Measurements from ENCODE around the gene SCFD1. TPM values are rescaled to one million over a fixed set of nuclear protein-coding genes. Genes with fewer than 3 reads are reported as not detected.

SCFD1 gene
- total RNA-seq, 1 experiment from 2014 or later = 50.5 TPM

DNA sequence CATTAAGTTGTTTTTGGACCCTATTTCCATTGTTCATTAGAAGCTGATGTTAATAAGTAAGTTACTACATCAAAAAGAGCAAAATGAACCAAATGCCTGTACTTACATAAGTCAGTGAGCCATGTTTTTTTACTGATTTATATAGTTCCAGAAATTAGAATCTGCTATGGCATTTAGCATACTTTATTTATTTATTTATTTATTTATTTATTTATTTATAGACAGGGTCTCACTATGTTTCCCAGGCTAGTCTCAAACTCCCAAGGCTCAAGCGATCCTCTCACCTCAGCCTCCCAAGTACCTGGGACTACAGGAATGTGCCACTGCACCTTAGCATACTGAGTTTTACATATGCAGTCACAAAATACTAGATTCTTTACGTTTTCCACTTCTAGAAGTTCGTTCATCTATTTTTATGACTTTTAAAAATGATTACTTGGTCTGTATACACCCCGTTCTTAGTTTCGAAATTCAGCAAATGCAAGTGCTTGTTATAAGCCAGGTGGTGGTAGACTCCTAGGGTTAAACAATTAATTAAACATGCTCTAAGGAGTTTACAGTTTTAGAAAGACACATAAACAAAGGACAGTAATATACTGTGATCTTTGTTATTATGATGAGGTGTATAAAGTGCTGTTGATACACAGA is 69.8 kb downstream of the SCFD1 start:
- Mint-ChIP-seq H3K9me3 (ENCODE audit: low read depth, unreplicated experiment) (no peaks in the 10 kb centered on the region), H3K4me3 (ENCODE audit: low read depth, unreplicated experiment) (no peak overlapping the region), H3K36me3 (ENCODE audit: insufficient read depth, unreplicated experiment) (no peaks in the 10 kb centered on the region), H3K27ac (ENCODE audit: unreplicated experiment) (no peak overlapping the region), H3K27me3 (ENCODE audit: unreplicated experiment) (no peaks in the 10 kb centered on the region), H3K4me1 (ENCODE audit: low read depth, unreplicated experiment) (no peaks in the 10 kb centered on the region)
- no TSS peak for BruUV-seq (replicated peaks)
- DNase-seq = no peak
- CTCF ChIA-PET = no interaction called here
- TF ChIP-seq, protein P1, sequence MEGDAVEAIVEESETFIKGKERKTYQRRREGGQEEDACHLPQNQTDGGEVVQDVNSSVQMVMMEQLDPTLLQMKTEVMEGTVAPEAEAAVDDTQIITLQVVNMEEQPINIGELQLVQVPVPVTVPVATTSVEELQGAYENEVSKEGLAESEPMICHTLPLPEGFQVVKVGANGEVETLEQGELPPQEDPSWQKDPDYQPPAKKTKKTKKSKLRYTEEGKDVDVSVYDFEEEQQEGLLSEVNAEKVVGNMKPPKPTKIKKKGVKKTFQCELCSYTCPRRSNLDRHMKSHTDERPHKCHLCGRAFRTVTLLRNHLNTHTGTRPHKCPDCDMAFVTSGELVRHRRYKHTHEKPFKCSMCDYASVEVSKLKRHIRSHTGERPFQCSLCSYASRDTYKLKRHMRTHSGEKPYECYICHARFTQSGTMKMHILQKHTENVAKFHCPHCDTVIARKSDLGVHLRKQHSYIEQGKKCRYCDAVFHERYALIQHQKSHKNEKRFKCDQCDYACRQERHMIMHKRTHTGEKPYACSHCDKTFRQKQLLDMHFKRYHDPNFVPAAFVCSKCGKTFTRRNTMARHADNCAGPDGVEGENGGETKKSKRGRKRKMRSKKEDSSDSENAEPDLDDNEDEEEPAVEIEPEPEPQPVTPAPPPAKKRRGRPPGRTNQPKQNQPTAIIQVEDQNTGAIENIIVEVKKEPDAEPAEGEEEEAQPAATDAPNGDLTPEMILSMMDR (IDR thresholded peaks at IDR 0.05; ENCODE audit: unreplicated experiment) = no peak
- intact Hi-C loops (cut with micrococcal nuclease; ENCODE audit: unreplicated experiment) = loop anchor here (5.0 kb wide), 1 partner anchor 275 kb away; no protein-coding TSS in a partner anchor

DNA sequence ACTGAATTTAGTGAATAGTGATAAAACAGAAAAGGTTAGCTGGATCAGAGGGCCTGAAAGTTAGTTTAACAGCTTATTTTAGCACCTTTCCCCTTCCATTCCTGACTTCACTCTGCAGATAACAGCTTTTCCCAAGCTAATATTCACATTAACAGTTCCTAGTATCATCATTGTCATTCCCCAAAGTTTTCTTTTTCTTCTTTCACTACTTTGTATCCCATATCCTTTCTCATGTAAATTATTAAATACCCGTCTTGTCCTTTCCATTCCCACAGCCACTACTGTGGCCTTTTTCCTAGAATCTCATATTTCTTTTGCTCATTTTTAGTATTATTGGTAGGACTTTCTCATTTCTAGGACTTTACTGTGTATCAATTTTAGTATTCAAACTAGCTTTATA is 70.5 kb downstream of the SCFD1 start:
- no peak overlapping the region for H3K4me3 Mint-ChIP-seq (ENCODE audit: low read depth, unreplicated experiment)
- no peaks in the 10 kb centered on the region for H3K36me3 Mint-ChIP-seq (ENCODE audit: insufficient read depth, unreplicated experiment)
- CTCF ChIA-PET = no interaction called here

DNA sequence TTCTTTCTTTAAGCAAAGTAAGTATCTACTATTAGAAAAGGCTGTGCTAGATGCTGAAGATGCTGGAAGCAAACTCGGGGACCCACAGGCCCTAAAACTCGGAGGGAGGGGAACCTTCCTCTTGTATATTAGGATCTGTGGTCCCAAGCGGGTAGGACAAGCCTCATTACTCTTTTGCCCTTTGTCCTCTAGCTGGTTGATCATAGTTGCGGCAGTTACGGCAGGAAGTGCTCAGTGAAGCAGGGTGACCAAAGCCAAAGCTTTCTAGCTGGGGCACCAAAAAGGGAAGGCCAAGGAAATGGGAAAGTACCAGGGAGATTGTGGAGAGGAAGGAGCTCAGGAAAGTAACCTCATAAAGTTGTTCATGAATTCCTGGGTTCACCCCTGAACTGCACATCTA is 76.3 kb downstream of the SCFD1 start:
- Mint-ChIP-seq H3K9me3 (ENCODE audit: low read depth, unreplicated experiment) (no peaks in the 10 kb centered on the region), H3K4me1 (ENCODE audit: low read depth, unreplicated experiment) (no peaks in the 10 kb centered on the region), H3K36me3 (ENCODE audit: insufficient read depth, unreplicated experiment) (peaks cover 3% of the 10 kb centered on the region), H3K4me3 (ENCODE audit: low read depth, unreplicated experiment) (no peak overlapping the region), H3K27me3 (ENCODE audit: unreplicated experiment) (no peaks in the 10 kb centered on the region), H3K27ac (ENCODE audit: unreplicated experiment) (no peak overlapping the region)
- intact Hi-C loops (cut with micrococcal nuclease; ENCODE audit: unreplicated experiment) = no loop called here
- CTCF ChIA-PET = no interaction called here
- BruUV-seq (replicated peaks) = no TSS peak
- no peak for DNase-seq
- TF ChIP-seq, protein P1 (IDR thresholded peaks at IDR 0.05; ENCODE audit: unreplicated experiment) = no peak

More for the DNA sequence above, 70.5 kb downstream of the SCFD1 start:
- no peaks in the 10 kb centered on the region for H3K27me3 Mint-ChIP-seq (ENCODE audit: unreplicated experiment)
- TF ChIP-seq, protein P1 (IDR thresholded peaks at IDR 0.05; ENCODE audit: unreplicated experiment) = no peak
- no peak overlapping the region for H3K27ac Mint-ChIP-seq (ENCODE audit: unreplicated experiment)
- intact Hi-C loops (cut with micrococcal nuclease; ENCODE audit: unreplicated experiment) = loop anchor here (5.0 kb wide), 1 partner anchor 275 kb away; no protein-coding TSS in a partner anchor
- no peaks in the 10 kb centered on the region for H3K9me3 Mint-ChIP-seq (ENCODE audit: low read depth, unreplicated experiment)
- H3K4me1 Mint-ChIP-seq (ENCODE audit: low read depth, unreplicated experiment) = no peaks in the 10 kb centered on the region
- no TSS peak for BruUV-seq (replicated peaks)
- DNase-seq = no peak

DNA sequence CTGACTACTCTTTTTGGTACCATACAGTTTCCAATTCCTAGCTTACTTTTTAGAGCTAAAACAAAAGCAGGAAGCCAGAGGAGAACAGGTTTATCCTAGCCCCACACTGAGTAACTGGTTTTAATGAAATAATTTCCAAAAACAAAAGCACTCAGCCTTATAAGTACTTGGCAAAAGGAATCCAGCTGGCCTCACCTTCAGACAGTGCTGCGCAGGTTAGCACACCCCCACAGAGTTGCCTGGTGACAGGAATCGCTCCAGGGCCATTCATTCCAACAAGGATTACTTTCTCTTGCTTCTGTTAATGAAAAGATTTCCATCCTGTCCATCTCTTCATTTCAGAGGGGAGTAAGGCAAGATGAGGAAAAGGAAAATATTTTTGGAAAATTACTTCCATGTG is 84.6 kb downstream of the SCFD1 start:
- H3K27me3 Mint-ChIP-seq (ENCODE audit: unreplicated experiment) = no peaks in the 10 kb centered on the region
- no peak overlapping the region for H3K27ac Mint-ChIP-seq (ENCODE audit: unreplicated experiment)
- no peak for DNase-seq
- no peaks in the 10 kb centered on the region for H3K4me1 Mint-ChIP-seq (ENCODE audit: low read depth, unreplicated experiment)
- BruUV-seq (replicated peaks) = no TSS peak
- H3K9me3 Mint-ChIP-seq (ENCODE audit: low read depth, unreplicated experiment) = no peaks in the 10 kb centered on the region
- CTCF ChIA-PET = no interaction called here
- intact Hi-C loops (cut with micrococcal nuclease; ENCODE audit: unreplicated experiment) = no loop called here
- TF ChIP-seq, protein P1 (IDR thresholded peaks at IDR 0.05; ENCODE audit: unreplicated experiment) = no peak
- H3K4me3 Mint-ChIP-seq (ENCODE audit: low read depth, unreplicated experiment) = no peak overlapping the region
- peaks cover 6% of the 10 kb centered on the region for H3K36me3 Mint-ChIP-seq (ENCODE audit: insufficient read depth, unreplicated experiment)
